Activated effector memory CD4-positive, alpha-beta T cell treated with anti-CD3 and anti-CD28 coated beads, Interleukin-2, amount 50 U/mL, for 16 hours (primary cell): ENCODE data around the gene KLF6.
A peak's percentile ranks its signal among the peaks of the same experiment; 100 is the strongest.
"Not testable (repeated sequence)": the region's sequence is repeated elsewhere in the genome, so short reads cannot be mapped to it uniquely, and the experiment has no call there.

Experiments used
- DNase-seq: peaks from one replicate; pipeline ENCODE4 v3.0.0-alpha.2; 2020

Gene KLF6

GRCh38 chr10:3755440-3756359, 29.3 kb downstream of the KLF6 start:
- no peak for DNase-seq

GRCh38 chr10:3754727-3755439, 30.1 kb downstream of the KLF6 start:
- DNase-seq = peak; percentile 78

- DNase-seq = no peak
Measured at GRCh38 chr10:3750854-3751253, 34.2 kb downstream of the KLF6 start.

- DNase-seq = no peak
Measured at GRCh38 chr10:3750006-3750816, 34.8 kb downstream of the KLF6 start.

GRCh38 chr10:3749600-3749999, 35.4 kb downstream of the KLF6 start:
- DNase-seq = no peak

GRCh38 chr10:3749011-3749410, 36.0 kb downstream of the KLF6 start:
- DNase-seq = no peak

GRCh38 chr10:3748484-3748883, 36.5 kb downstream of the KLF6 start:
- no peak for DNase-seq

- no peak for DNase-seq
Measured at GRCh38 chr10:3747984-3748383, 37.0 kb downstream of the KLF6 start.

- DNase-seq = no peak
Measured at GRCh38 chr10:3747248-3747960, 37.6 kb downstream of the KLF6 start.

GRCh38 chr10:3746634-3747033, 38.4 kb downstream of the KLF6 start:
- no peak for DNase-seq

GRCh38 chr10:3745521-3745920, 39.5 kb downstream of the KLF6 start:
- no peak for DNase-seq

- no peak for DNase-seq
Measured at GRCh38 chr10:3741688-3742461, 43.1 kb downstream of the KLF6 start.

- no peak for DNase-seq
Measured at GRCh38 chr10:3740157-3740871, 44.7 kb downstream of the KLF6 start.

GRCh38 chr10:3738855-3739350, 46.1 kb downstream of the KLF6 start:
- no peak for DNase-seq

- DNase-seq = no peak
Measured at GRCh38 chr10:3737864-3738263, 47.1 kb downstream of the KLF6 start.

GRCh38 chr10:3735175-3735574, 49.8 kb downstream of the KLF6 start:
- no peak for DNase-seq

GRCh38 chr10:3734111-3734510, 50.9 kb downstream of the KLF6 start:
- DNase-seq = no peak

- DNase-seq = not testable (repeated sequence)
Measured at GRCh38 chr10:3732183-3732582, 52.8 kb downstream of the KLF6 start.

GRCh38 chr10:3729397-3729976, 55.5 kb downstream of the KLF6 start:
- no peak for DNase-seq

GRCh38 chr10:3728563-3728962, 56.4 kb downstream of the KLF6 start:
- DNase-seq = no peak

GRCh38 chr10:3727268-3727667, 57.7 kb downstream of the KLF6 start:
- DNase-seq = no peak
